NCI-H774 (cell line): Measurements from ENCODE around the gene RNF135.
"Not testable (repeated sequence)": the region's sequence is repeated elsewhere in the genome, so short reads cannot be mapped to it uniquely, and the experiment has no call there.

Experiments
- DNase-seq: peaks from one replicate; lab custom pipeline; 2025; lab: John Stamatoyannopoulos, UW

Gene RNF135

GRCh38 chr17:30970831-30971567 lies at the start of gene RNF135:
TSS of gene RNF135 (plus strand) at chr17:30971039. CDS start at chr17:30971074, 35 bp downstream.
- DNase-seq = peak; percentile 62

DNA sequence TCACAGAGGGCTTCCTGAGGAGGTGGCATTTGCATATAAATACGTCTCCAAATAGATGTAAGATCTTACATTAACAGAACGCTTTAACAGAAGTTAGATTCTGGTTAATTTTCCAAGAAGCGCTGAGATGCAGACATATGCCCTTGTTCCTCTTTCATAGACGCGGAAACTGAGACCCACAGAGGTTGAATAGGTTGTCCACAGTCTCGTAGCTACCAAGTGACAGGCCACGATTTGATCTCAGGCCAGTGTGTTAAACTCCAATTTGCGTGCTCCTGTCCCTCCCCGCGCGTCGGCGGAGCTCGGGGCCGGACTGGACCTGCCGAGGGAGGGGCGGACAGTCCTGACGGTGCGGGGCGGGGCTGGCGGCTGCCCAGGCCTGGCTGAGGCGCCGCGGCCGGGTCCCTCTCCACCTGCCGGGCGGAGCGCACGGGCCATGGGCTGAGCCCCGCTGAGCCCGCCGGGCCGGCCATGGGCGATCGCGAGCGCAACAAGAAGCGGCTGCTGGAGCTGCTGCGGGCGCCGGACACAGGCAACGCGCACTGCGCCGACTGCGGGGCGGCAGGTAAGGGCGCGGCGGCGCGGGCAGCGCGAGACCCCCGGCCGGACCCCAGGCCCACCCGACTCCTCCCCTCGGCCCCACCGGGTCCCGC lies 49.2 kb upstream of the RNF135 start, which contains the start of gene ADAP2:
TSS of gene ADAP2 (plus strand) at position 402 of the 653 bp plus-strand sequence. CDS start at position 472, 70 bp downstream.
- peak; percentile 16 for DNase-seq

DNA sequence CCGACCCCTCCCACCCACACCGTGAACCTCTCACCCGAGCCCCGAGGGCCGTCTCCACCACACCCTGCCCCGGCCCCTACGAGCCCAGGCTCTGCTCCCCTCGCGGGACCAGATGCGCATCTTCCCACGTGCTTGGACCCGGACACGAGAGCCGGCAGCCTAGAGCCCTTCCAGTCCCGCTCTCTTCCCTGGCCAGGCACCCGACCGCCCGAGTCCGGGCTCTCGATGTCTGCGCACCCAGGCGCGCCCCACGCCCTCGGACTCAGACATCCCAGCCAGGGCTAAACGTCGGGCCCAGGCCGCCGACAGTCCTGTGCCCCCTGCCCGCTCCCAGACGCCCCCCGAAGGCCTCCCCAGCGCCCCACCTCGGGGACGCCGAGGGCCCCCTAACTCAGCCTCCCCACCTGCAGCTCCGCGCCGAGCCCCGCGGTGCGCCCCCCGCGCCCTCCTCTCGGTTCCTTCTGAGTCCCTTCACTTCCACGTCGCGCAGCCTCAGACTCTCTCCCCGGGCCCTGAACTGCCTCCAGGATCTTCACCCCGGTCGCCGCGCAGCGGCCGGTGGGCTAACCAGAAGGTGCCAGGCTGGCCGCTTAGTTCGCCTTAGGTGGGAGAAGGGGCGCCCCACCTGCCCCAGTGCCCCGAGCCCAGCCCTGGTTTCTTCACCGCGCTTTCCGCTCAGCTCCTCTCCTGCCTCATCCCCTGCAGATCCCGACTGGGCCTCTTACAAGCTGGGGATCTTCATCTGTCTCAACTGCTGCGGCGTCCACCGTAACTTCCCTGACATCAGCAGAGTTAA lies 48.4 kb upstream of the RNF135 start:
- DNase-seq = no peak

- DNase-seq = no peak
These were observed 46.5 kb upstream of the RNF135 start for GRCh38 chr17:30924341-30924740.

DNA sequence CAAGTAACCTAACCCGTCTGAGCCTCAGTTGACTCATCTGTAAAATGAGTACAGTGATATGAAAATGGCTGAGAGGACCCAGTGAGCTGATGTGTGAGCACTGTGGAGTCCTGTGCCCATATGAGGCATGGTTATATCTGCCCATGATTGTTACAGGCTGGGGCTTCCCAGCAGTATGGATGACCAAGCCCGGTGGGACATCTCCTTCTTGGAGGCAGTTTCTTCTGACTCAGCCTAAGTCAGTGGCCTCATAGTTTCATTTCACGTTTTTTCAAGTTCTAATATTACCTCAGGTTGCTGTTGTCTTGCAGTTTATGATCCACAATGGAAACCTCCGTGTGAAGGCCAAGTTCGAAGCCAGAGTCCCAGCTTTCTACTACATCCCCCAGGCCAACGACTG lies 44.3 kb upstream of the RNF135 start:
- DNase-seq = no peak

DNA sequence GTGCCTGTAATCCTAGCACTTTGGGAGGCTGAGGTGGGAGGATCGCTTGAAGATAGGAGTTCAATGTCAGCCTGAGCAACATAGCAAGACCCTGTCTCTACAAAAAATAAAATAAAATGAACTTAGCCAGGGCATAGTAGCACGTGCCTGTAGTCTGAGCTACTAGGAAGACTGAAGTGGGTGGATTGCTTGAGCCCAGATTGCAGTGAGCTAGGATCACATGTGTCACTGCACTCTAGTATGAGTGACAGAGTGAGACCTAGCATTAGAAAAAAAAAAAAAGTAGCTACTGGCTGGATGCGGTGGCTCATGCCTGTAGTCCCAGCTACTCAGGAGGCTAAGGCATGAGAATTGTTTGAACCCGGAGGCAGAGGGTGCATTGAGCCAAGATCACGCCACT lies 43.1 kb upstream of the RNF135 start:
- no peak for DNase-seq

DNA sequence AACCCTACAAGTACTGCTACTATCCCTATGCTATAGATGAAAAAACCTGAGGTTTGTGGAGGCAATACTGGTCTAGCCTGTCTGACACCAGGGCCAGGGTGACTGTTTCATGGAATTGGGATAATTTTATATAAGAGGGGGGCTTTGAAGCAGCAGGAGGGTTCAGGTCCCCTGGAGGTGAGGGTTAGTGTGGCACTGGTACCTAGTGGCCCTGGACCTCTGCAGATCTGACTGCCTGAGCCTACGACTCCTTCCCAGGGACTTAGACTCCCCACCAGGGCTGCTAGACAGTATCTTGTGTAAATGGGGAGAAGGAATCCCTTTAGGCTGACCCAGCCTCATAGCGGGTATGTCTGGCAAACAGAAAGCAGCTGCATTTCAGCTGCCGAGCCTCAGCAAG lies 42.3 kb upstream of the RNF135 start:
- no peak for DNase-seq

- DNase-seq = no peak
These were observed 41.7 kb upstream of the RNF135 start for GRCh38 chr17:30929081-30929633.

GRCh38 chr17:30929861-30930260 lies 41.0 kb upstream of the RNF135 start:
- DNase-seq = not testable (repeated sequence)

DNA sequence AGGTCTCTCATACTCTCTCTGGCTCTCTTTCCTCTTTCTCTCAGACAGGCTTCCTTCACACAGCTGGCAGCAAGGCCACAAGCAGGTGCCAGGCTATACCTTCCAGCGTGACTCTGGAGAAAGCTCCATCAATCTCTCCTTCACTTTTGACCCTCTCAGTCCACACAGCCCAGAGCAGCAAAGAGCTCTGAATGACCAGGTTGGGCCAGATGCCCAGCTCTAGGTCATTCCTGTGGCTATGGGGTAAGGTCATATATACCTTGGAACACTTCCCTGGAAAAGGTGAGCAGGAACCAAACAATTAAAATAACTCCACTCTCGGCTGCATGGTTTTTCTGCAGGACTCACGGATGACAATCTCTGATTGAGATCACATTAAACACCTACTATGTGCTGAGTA lies 40.3 kb upstream of the RNF135 start:
- DNase-seq = no peak

DNA sequence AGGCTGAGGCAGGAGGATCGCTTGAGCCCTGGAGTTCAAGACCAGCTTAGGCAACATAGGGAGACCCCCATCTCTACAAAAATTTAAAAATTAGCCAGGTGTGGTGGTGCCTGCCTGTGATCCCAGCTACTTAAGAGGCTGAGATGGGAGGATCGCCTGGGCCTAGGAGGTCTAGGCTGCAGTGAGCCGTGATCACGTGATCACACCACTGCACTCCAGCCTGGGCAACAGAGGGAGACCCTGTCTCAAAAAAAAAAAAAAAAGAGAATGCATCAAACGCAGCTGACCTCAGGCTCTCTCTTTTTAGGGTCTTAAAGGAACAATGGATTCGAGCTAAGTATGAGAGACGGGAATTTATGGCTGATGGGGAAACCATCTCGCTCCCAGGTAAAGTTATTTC lies 39.3 kb upstream of the RNF135 start:
- not testable (repeated sequence) for DNase-seq

- DNase-seq = no peak
These were observed 36.9 kb upstream of the RNF135 start for GRCh38 chr17:30933966-30934365.

DNA sequence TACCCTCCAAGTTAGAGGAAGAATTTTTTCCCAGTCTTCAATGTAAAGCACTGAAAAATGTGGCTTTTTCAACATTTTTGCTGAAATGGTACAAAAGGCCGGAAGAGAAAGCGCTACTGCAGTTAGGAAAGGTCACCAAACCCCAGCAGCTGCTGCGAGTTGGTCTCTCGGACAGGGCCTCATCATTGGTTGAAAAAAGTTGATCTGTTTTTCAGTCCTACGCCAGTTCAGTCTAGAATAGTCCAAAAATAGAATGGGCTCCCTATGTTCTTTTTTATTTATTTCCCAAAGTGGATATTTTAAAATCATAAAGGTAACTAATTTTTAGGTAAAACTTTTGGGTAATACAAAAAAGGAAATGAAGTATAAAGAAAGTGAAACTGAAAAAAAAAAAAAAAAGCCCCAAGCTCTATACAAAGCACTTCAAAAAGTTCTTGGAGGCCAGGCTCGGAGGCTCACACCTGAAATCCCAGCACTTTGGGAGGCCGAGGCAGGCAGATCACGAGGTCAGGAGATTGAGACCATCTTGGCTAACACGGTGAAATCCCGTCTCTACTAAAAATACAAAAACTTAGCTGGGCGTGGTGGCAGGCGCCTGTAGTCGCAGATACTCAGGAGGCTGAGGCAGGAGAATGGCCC lies 31.7 kb upstream of the RNF135 start:
- no peak for DNase-seq

DNA sequence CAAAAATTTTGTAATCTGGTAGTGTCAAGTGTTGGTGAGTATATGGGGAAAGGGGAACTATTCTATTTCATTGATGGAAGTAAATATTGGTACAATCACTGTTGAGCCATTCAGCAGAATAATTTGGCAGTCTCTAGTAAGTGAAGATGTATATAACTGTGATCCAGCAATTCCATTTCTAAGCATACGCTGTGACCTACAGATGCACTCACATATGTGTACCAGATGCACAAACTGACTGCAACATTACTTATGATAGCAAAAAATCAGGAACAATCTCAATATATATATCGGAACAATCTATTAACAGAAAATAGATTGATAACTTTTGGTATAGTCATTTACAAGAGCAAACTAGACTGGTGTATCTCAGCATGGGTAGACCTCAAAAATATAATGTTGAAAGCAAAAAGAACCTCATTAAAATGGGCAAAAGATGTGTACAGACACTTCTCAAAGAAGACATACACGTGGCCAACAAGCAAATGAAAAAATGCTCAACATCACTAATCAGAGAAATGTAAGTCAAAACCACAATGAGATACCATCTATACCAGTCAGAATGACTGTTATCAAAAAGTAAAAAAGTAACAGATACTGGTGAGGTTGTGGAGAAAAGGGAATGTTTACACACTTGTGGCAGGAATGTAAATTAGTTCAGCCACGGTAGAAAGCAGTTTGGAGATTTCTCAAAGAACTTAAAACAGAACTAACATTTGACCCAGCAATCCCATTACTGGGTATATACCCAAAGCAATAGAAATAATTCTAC lies 28.3 kb upstream of the RNF135 start:
- no peak for DNase-seq

DNA sequence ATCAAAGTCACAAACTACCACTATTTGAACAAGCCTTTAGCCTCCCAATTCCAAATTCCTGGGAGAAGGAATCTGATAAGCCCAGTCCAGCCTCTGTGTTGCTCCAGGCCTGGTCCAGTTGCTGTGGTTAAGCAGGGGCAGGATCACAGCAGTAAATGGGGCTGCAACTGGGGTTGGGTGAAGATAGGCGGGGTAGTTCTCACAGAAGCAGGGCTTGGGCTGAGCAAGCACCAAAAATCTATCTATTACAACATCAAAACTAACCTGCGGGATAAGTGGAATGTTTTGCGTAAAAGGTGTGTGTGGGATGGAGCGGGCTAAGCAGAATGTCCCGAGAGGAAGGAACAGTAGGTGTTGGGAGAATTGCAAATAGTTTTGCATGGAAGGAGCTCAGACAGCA lies 23.0 kb upstream of the RNF135 start:
- no peak for DNase-seq

GRCh38 chr17:30950189-30950588 lies 20.6 kb upstream of the RNF135 start:
- no peak for DNase-seq

DNA sequence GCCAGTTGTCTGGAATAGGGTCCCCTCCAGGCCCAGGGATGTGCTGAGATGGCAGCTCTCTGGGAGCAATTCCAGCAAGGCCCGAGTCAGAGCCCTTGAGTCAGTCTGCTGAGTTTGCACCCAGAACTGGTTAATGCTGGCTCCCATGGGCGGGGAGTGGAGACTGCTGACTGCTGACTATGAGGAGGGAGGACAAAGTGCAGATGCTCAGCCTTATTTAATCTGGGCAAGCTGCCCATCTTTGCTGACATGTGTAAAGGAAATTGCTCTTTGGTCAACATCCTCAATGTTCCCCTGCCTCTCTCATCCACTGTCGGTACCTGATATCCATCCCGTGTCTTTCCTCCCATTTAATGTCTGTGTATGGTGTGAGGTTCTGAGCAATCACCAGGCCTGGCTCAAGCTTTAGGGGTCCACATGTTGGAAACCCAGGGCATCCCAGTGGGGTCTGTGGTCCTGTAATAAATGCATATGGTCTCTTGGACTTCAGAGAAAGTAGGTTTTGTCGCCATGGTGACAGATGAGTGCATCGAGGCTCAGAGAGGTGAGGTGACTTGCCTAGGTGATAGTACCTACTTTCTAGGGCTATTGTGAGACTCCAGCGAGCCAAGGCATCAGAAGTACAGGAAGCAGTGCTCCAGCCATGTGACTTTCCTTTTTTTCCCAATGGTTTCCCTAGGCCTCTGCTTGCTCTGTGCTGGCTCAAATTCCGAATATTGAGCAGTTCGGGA lies 20.0 kb upstream of the RNF135 start:
- peak; percentile 86 for DNase-seq

DNA sequence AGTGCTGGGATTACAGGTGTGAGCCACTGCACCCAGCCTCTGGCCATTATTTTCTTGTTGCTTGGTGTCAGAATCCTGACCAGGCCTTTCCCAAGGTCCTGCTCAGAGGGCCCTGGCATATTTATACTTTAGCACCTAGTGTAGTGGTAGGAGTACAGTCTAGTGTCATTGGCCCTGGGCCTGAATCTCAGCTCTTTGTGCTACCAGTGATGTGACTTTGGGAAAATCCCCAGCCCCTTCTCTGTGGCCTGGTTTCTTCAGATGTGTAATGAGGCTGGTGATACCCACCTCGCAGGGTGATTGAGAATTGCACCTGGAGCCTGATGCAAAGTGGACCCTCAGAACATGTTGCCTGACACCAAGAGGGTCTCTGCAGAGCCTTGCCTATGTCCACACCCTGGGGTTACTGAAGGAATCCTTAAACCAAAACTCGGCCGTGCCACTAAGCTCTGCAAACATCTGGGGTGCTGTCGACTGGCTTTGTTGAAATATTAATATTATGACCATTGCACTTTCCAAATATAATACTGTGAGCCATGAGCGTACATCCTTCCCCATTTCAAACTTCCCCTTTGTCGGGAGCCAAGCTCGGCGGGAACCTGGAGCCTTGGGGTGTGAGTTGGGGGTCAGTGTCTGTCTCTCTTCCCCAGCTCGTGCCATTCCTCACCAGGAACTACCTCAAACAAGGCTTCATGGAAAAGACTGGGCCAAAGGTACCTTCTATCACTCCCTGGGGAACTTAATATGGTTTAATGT lies 18.0 kb upstream of the RNF135 start:
- no peak for DNase-seq

- no peak for DNase-seq
These were observed 16.6 kb upstream of the RNF135 start for GRCh38 chr17:30954046-30954830.
